GM23338 (cell line): ENCODE results near the gene GPD2. TPM values are rescaled to one million over a fixed set of nuclear protein-coding genes. Genes with fewer than 3 reads are reported as not detected.
"Not testable (repeated sequence)": the region's sequence is repeated elsewhere in the genome, so short reads cannot be mapped to it uniquely, and the experiment has no call there.

Experiments
- ATAC-seq: fragments of 200-7000 bp; cut with Tn5 transposase; 3 replicates; pipeline ENCODE4 v1.9.1; 2020
- DNase-seq: peaks from one replicate; pipeline ENCODE4 v3.0.0-alpha.2; 2015; ENCODE audit warnings: low spot score
- H2AFZ ChIP-seq: fragments of 200-600 bp; sonication (generic); 2 replicates; pipeline ENCODE4 v1.8.0; 2016; ENCODE audit warnings: antibody characterized with exemption, mild to moderate bottlenecking, moderate library complexity
- H3F3A ChIP-seq: fragments of 200-600 bp; sonication (generic); replicated peaks from 2 replicates; pipeline ENCODE4 v1.8.0; 2017; ENCODE audit warnings: antibody characterized with exemption, mixed run types, low read depth
- H3K27ac ChIP-seq: fragments of 200-600 bp; sonication (generic); 2 replicates; pipeline ENCODE4 v1.6.1; 2016; ENCODE audit warnings: low read depth
- H3K27me3 ChIP-seq: fragments of 200-600 bp; sonication (generic); 2 replicates; pipeline ENCODE4 v1.8.0; 2016; ENCODE audit warnings: mild to moderate bottlenecking, mixed run types, moderate library complexity; ENCODE audit not compliant: insufficient read depth
- H3K36me3 ChIP-seq: fragments of 200-600 bp; sonication (generic); 2 replicates; pipeline ENCODE4 v1.8.0; 2016; ENCODE audit warnings: mild to moderate bottlenecking; ENCODE audit not compliant: insufficient read depth
- H3K4me1 ChIP-seq: fragments of 200-600 bp; sonication (generic); 2 replicates; pipeline ENCODE4 v1.8.0; 2016; ENCODE audit warnings: mild to moderate bottlenecking, moderate library complexity; ENCODE audit not compliant: insufficient read depth
- H3K4me2 ChIP-seq: fragments of 200-600 bp; sonication (generic); 2 replicates; pipeline ENCODE4 v1.7.1; 2017; ENCODE audit warnings: mixed run types
- H3K4me3 ChIP-seq: fragments of 200-600 bp; sonication (generic); 2 replicates; pipeline ENCODE4 v1.6.1; 2016; ENCODE audit warnings: mixed run types
- H3K79me2 ChIP-seq: fragments of 200-600 bp; sonication (generic); replicated peaks from 2 replicates; pipeline ENCODE4 v1.8.0; 2017; ENCODE audit warnings: mild to moderate bottlenecking; ENCODE audit not compliant: insufficient read depth
- H3K9me2 ChIP-seq: fragments of 200-600 bp; sonication (generic); 2 replicates; pipeline ENCODE4 v1.8.0; 2017; ENCODE audit not compliant: insufficient read depth
- H4K20me1 ChIP-seq: fragments of 200-600 bp; sonication (generic); replicated peaks from 2 replicates; pipeline ENCODE4 v1.8.0; 2017; ENCODE audit warnings: mild to moderate bottlenecking; ENCODE audit not compliant: insufficient read depth
- H3K27ac Mint-ChIP-seq: 2 replicates; pipeline ENCODE4 v1.8.0; 2020; ENCODE audit warnings: inconsistent platforms, mild to moderate bottlenecking, moderate library complexity, mixed read lengths
- H3K27me3 Mint-ChIP-seq: 3 replicates; pipeline ENCODE4 v1.8.0; 2022; ENCODE audit warnings: low read depth, mild to moderate bottlenecking, moderate library complexity, mixed read lengths, inconsistent platforms; ENCODE audit not compliant: insufficient read depth, poor library complexity
- H3K36me3 Mint-ChIP-seq: 3 replicates; pipeline ENCODE4 v1.8.0; 2021; ENCODE audit warnings: low read depth, mild to moderate bottlenecking, inconsistent platforms, moderate library complexity, mixed read lengths
- H3K4me1 Mint-ChIP-seq: 3 replicates; pipeline ENCODE4 v1.8.0; 2020; ENCODE audit warnings: mild to moderate bottlenecking, inconsistent platforms, mixed read lengths
- H3K4me3 Mint-ChIP-seq: 3 replicates; pipeline ENCODE4 v1.8.0; 2021; ENCODE audit warnings: moderate library complexity, mild to moderate bottlenecking, inconsistent platforms, mixed read lengths
- H3K9me3 Mint-ChIP-seq: 3 replicates; pipeline ENCODE4 v1.8.0; 2020; ENCODE audit warnings: moderate library complexity, mild to moderate bottlenecking, inconsistent platforms, mixed read lengths
- CREB1 ChIP-seq: fragments of 250-450 bp; sonication (Bioruptor Pico); IDR thresholded peaks from 2 replicates; pipeline ENCODE4 v1.5.0; 2020; ENCODE audit warnings: low read depth, mild to moderate bottlenecking, moderate library complexity
- EZH2 ChIP-seq: fragments of 200-600 bp; sonication (generic); IDR thresholded peaks from one replicate; pipeline ENCODE4 v1.8.0; 2017; ENCODE audit warnings: antibody characterized with exemption, mild to moderate bottlenecking, low read depth; ENCODE audit not compliant: unreplicated experiment
- EZH2phosphoT487 ChIP-seq: fragments of 200-600 bp; sonication (generic); IDR thresholded peaks from one replicate; pipeline ENCODE4 v1.8.1; 2018; ENCODE audit warnings: antibody characterized with exemption; ENCODE audit not compliant: unreplicated experiment
- JUNB ChIP-seq: IDR thresholded peaks from one replicate; pipeline ENCODE4 v1.6.1; 2016; ENCODE audit warnings: antibody characterized with exemption; ENCODE audit not compliant: unreplicated experiment
- POLR2AphosphoS5 ChIP-seq: IDR thresholded peaks from 2 replicates; pipeline ENCODE4 v1.6.1; 2016; ENCODE audit warnings: antibody characterized with exemption, low read depth
- REST ChIP-seq: IDR thresholded peaks from one replicate; pipeline ENCODE4 v1.6.1; 2018; ENCODE audit warnings: antibody characterized with exemption; ENCODE audit not compliant: unreplicated experiment
- ZNF114 ChIP-seq: fragments of 250-450 bp; sonication (Bioruptor Pico); IDR thresholded peaks from 2 replicates; pipeline ENCODE4 v1.5.0; 2020; ENCODE audit warnings: mild to moderate bottlenecking, moderate library complexity
- ZNF331 ChIP-seq: fragments of 250-450 bp; sonication (Bioruptor Pico); IDR thresholded peaks from 2 replicates; pipeline ENCODE4 v1.5.0; 2020; ENCODE audit warnings: low read depth, mild to moderate bottlenecking, moderate library complexity
- ZNF462 ChIP-seq: fragments of 250-450 bp; sonication (Bioruptor Pico); IDR thresholded peaks from 2 replicates; pipeline ENCODE4 v1.5.0; 2020; ENCODE audit warnings: mild to moderate bottlenecking, moderate library complexity
- polyA plus RNA-seq: library from polyadenylated mRNA; unstranded; fragments of >200 nt; fragmentation: Nextera tagmentation; extraction: Ambion mirVana; gene quantifications from 2 replicates; pipeline ENCODE4 v1.2.1, GENCODE V29; 2016
- total RNA-seq: library from RNA; depleted of rRNA; stranded (reverse); fragments of >200 nt; shearing (Covaris generic); gene quantifications from 2 replicates; pipeline ENCODE4 v1.2.3, GENCODE V29; 2014

Gene GPD2
- total and polyA plus RNA-seq, 2 experiments from 2014 or later = 9.4 to 67.4 TPM

DNA sequence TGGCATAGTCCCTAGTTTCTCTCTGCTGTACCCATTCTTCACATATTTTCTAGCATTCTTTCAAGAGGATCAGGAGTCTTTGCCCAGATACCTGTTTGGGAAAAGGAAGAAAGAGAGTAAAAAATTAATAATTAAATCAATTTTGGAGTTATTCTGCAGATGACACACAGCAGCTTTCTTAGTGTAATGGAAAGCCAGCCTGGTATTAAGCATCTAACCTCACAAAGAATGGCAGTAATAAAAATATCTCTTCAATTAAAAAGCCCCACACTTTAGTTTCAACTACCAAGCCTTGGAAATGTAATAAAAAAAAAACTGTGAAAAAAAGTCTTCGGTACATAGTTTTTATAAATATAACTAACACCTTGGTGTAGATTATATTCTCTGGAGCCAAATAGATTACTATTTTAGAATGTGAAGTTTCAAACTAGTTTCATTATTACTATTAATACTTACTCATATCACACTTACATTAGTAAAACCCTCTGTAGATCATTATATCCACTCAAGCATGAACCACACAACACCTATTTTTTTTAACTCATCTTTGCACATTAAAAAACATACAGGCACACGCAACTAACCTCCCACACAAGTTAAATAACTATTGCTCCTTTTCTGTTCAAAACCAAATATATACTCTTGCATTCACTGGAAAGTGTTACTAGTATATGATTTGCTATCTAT lies 90.9 kb downstream of the GPD2 start (continued):
- TF ChIP-seq ZNF462 (CRISPR knock-in tag) = no peak
- TF ChIP-seq JUNB = no peak
- no peak for TF ChIP-seq ZNF331 (CRISPR knock-in tag)

- not testable (repeated sequence) for H3K36me3 ChIP-seq, H3K4me1 ChIP-seq, H3F3A ChIP-seq, H3K36me3 Mint-ChIP-seq, H4K20me1 ChIP-seq, H3K27ac Mint-ChIP-seq, H3K9me3 Mint-ChIP-seq, DNase-seq, H3K4me2 ChIP-seq, H3K4me3 Mint-ChIP-seq, ATAC-seq, H3K79me2 ChIP-seq, H3K27me3 ChIP-seq, H3K4me1 Mint-ChIP-seq, H3K27me3 Mint-ChIP-seq, H3K4me3 ChIP-seq, H3K27ac ChIP-seq, H3K9me2 ChIP-seq, H2AFZ ChIP-seq
Observed at GRCh38 chr2:156528583-156528982, 92.4 kb downstream of the GPD2 start.

DNA sequence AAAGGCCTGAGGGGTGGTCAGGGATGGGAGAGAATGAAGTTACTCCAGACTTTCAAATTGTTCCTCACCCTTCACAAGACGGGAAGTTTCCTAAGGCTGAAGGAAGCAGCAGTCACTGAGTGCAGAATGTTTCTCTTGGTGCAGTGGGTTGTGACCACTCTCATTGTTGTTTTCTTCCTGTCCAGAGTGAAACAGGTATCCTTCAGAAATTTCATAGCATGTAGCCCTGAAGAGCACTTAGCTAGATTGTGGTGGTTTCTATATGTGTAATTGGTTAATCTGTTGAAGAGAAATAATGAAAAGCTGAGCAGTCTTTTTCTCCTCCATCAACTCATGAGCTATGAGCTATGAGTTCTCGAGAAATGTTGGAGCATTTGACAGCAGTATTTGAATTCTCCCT lies 96.8 kb downstream of the GPD2 start:
- H3K36me3 Mint-ChIP-seq = peaks cover 14% of the 10 kb centered on the region
- Histone ChIP-seq H3K9me2 (no peaks in the 10 kb centered on the region), H3K79me2 (no peaks in the 10 kb centered on the region), H4K20me1 (no peaks in the 10 kb centered on the region), H3F3A (no peaks in the 10 kb centered on the region), H3K27ac (no peak overlapping the region), H3K27me3 (no peaks in the 10 kb centered on the region), H3K4me2 (no peak overlapping the region), H3K4me1 (no peaks in the 10 kb centered on the region), H3K36me3 (no peaks in the 10 kb centered on the region), H2AFZ (no peak overlapping the region), H3K4me3 (no peak overlapping the region)
- H3K4me3 Mint-ChIP-seq = no peak overlapping the region
- no peak for ATAC-seq
- DNase-seq = no peak
- peaks cover 6% of the 10 kb centered on the region; the same call in 2 of the 3 replicates for H3K9me3 Mint-ChIP-seq
- no peaks in the 10 kb centered on the region for H3K27me3 Mint-ChIP-seq
- no peak overlapping the region for H3K27ac Mint-ChIP-seq
- peaks cover 5% of the 10 kb centered on the region; the same call in 2 of the 3 replicates for H3K4me1 Mint-ChIP-seq
- TF ChIP-seq EZH2phosphoT487 (no peak), ZNF114 (CRISPR knock-in tag) (no peak), REST (no peak), CREB1 (CRISPR knock-in tag) (no peak), EZH2 (no peak), POLR2AphosphoS5 (no peak)
